ENCODE measurements around the gene KLF15. TPM values are rescaled to one million over a fixed set of nuclear protein-coding genes. Genes with fewer than 3 reads are reported as not detected.

The KLF15 gene
- total RNA-seq, 1 experiment from 2014 or later: 3.3 TPM

- ATAC-seq: no peak
- intact Hi-C loops (cut with micrococcal nuclease): no loop called here
Measured at GRCh38 chr3:126372413-126373145, 15.4 kb upstream of the KLF15 start.

GRCh38 chr3:126371096-126371705 lies 14.0 kb upstream of the KLF15 start:
- intact Hi-C loops (cut with micrococcal nuclease): no loop called here
- Histone ChIP-seq H3K27ac (ENCODE audit: low read depth, low read length) (no peak overlapping the region), H3K4me3 (replicated peaks in 1 of 2; ENCODE audit: low read depth in 1 of 2, low read length in 2 of 2) (no peak overlapping the region), H3K9me2 (ENCODE audit: insufficient read depth) (no peaks in the 10 kb centered on the region), H3K4me2 (ENCODE audit: low read length) (no peak overlapping the region), H3K9ac (ENCODE audit: low read length) (no peak overlapping the region), H3K79me2 (ENCODE audit: insufficient read depth, low read length) (no peaks in the 10 kb centered on the region), H3K4me1 (ENCODE audit: control insufficient read depth in 1 of 2, insufficient read depth in 2 of 2, low read length in 2 of 2) (no peaks in the 10 kb centered on the region), H3K27me3 (ENCODE audit: insufficient read depth, low read length) (no peaks in the 10 kb centered on the region), H2AFZ (ENCODE audit: low read depth, low read length, poor library complexity, severe bottlenecking) (no peak overlapping the region), H3K9me3 (ENCODE audit: control insufficient read depth in 1 of 2, insufficient read depth in 1 of 2, low read depth in 1 of 2, low read length in 2 of 2) (no peaks in the 10 kb centered on the region), H4K20me1 (ENCODE audit: insufficient read depth) (no peaks in the 10 kb centered on the region), H3K36me3 (ENCODE audit: control insufficient read depth in 1 of 2, insufficient read depth in 2 of 2, low read length in 2 of 2) (no peaks in the 10 kb centered on the region)
- ChIA-PET CTCF (no interaction called here), POLR2A (no interaction called here), RAD21 (ENCODE audit: low non-redundant PET in 1 of 2, low total read pairs in 2 of 2, uncharacterized antibody in 2 of 2, unreplicated experiment in 2 of 2) (interaction anchor here in 1 of 2 experiments (0.5 kb wide), 1 partner anchor 94 kb away, joined by 3 read pairs; no protein-coding TSS in a partner anchor)
- no peak for ATAC-seq
- no peak for TF ChIP-seq SP1 (IDR thresholded peaks at IDR 0.05; ENCODE audit: low read depth)
- TF ChIP-seq RAD21 (IDR thresholded peaks at IDR 0.05; ENCODE audit: low read depth): no peak
- no peak for TF ChIP-seq CEBPB (IDR thresholded peaks at IDR 0.05; ENCODE audit: low read depth)
- no peak for TF ChIP-seq ZBTB33 (IDR thresholded peaks at IDR 0.05; ENCODE audit: extremely low read depth, insufficient replicate concordance, low read length)
- TF ChIP-seq TCF7L2 (IDR thresholded peaks at IDR 0.05; ENCODE audit: borderline replicate concordance, extremely low read depth, insufficient read depth, insufficient read length): no peak
- TF ChIP-seq EZH2phosphoT487 (IDR thresholded peaks at IDR 0.05; ENCODE audit: borderline replicate concordance): no peak
- no peak for TF ChIP-seq SRF (IDR thresholded peaks at IDR 0.05; ENCODE audit: low read depth)
- no peak for TF ChIP-seq ELF1 (IDR thresholded peaks at IDR 0.05; ENCODE audit: borderline replicate concordance, low read depth)
- no peak for TF ChIP-seq POLR2A (IDR thresholded peaks at IDR 0.05; ENCODE audit: borderline replicate concordance, extremely low read depth, insufficient read depth, insufficient read length)
- TF ChIP-seq JUND (IDR thresholded peaks at IDR 0.05): no peak
- no peak for TF ChIP-seq POLR2AphosphoS5 (IDR thresholded peaks at IDR 0.05; ENCODE audit: low read depth, low read length)
- no peak for TF ChIP-seq EZH2 (IDR thresholded peaks at IDR 0.05)
- TF ChIP-seq CTCF (IDR thresholded peaks at IDR 0.05 in 2 of 3, conservative IDR thresholded peaks at IDR 0.05 in 1 of 3; ENCODE audit: borderline replicate concordance in 1 of 3, insufficient read depth in 1 of 3, low read depth in 2 of 3, low read length in 2 of 3): no peak
- no peak for TF ChIP-seq EGR1 (IDR thresholded peaks at IDR 0.05; ENCODE audit: low read depth)
- no peak for TF ChIP-seq SIN3A (IDR thresholded peaks at IDR 0.05; ENCODE audit: low read depth)
- no peak for TF ChIP-seq MAX (IDR thresholded peaks at IDR 0.05)
- BruUV-seq (replicated peaks): no TSS peak
- DNase-seq (ENCODE audit: low read depth, low spot score): no peak

More at GRCh38 chr3:126372413-126373145, 15.4 kb upstream of the KLF15 start:
- no peaks in the 10 kb centered on the region for H3K79me2 ChIP-seq (ENCODE audit: insufficient read depth, low read length)
- no peaks in the 10 kb centered on the region for H3K36me3 ChIP-seq (ENCODE audit: control insufficient read depth in 1 of 2, insufficient read depth in 2 of 2, low read length in 2 of 2)
- H3K27me3 ChIP-seq (ENCODE audit: insufficient read depth, low read length): no peaks in the 10 kb centered on the region
- no peaks in the 10 kb centered on the region for H4K20me1 ChIP-seq (ENCODE audit: insufficient read depth)
- CTCF ChIA-PET: interaction anchor here (0.6 kb wide), 1 partner anchor 102 kb away, joined by 3 read pairs; no protein-coding TSS in a partner anchor
- H3K9me3 ChIP-seq (ENCODE audit: control insufficient read depth in 1 of 2, insufficient read depth in 1 of 2, low read depth in 1 of 2, low read length in 2 of 2): no peaks in the 10 kb centered on the region
- RAD21 ChIA-PET (ENCODE audit: low non-redundant PET in 1 of 2, low total read pairs in 2 of 2, uncharacterized antibody in 2 of 2, unreplicated experiment in 2 of 2): no interaction called here
- H3K9ac ChIP-seq (ENCODE audit: low read length): no peak overlapping the region
- no peaks in the 10 kb centered on the region for H3K4me1 ChIP-seq (ENCODE audit: control insufficient read depth in 1 of 2, insufficient read depth in 2 of 2, low read length in 2 of 2)
- BruUV-seq (replicated peaks): no TSS peak
- H2AFZ ChIP-seq (ENCODE audit: low read depth, low read length, poor library complexity, severe bottlenecking): no peak overlapping the region
- H3K9me2 ChIP-seq (ENCODE audit: insufficient read depth): no peaks in the 10 kb centered on the region
- POLR2A ChIA-PET: no interaction called here
- no peak overlapping the region for H3K4me3 ChIP-seq (replicated peaks in 1 of 2; ENCODE audit: low read depth in 1 of 2, low read length in 2 of 2)
- no peak overlapping the region for H3K4me2 ChIP-seq (ENCODE audit: low read length)
- TF ChIP-seq RAD21 (IDR thresholded peaks at IDR 0.05; ENCODE audit: low read depth): peak; percentile 24; the same call in 1 of the 2 replicates
- no peak for TF ChIP-seq EZH2phosphoT487 (IDR thresholded peaks at IDR 0.05; ENCODE audit: borderline replicate concordance)
- H3K27ac ChIP-seq (ENCODE audit: low read depth, low read length): no peak overlapping the region
- DNase-seq (ENCODE audit: low read depth, low spot score): no peak

Measured in HCT116 (cell line).